Peyer's patch (tissue), 4 donors: ENCODE measurements around the gene CPD. TPM values are rescaled to one million over a fixed set of nuclear protein-coding genes. Genes with fewer than 3 reads are reported as not detected.

Experiments
- DNase-seq, 3 donors: peaks; one replicate each; pipeline ENCODE4 v3.0.0-alpha.2; 2017 to 2019
- H3K27ac ChIP-seq, 4 donors: fragments of 200-600 bp; sonication (generic); one replicate each; pipeline ENCODE4 v1.5.1; 2016 to 2019
- H3K27me3 ChIP-seq, 2 donors: fragments of 200-600 bp; sonication (generic); one replicate each; pipeline ENCODE4 v1.5.1; 2019
- H3K36me3 ChIP-seq, 3 donors: fragments of 200-600 bp; sonication (generic); one replicate each; pipeline ENCODE4 v1.5.1; 2016 to 2019
- H3K4me1 ChIP-seq, 4 donors: fragments of 200-600 bp; sonication (generic); one replicate each; pipeline ENCODE4 v1.5.1; 2016 to 2019
- H3K4me3 ChIP-seq, 4 donors: fragments of 200-600 bp; sonication (generic); 1 replicate in 3 of 4; 2 replicates in 1 of 4; pipeline ENCODE4 v1.5.1; 2016 to 2019; ENCODE audit warnings: mild to moderate bottlenecking in 1 of 4
- H3K9me3 ChIP-seq, 4 donors: fragments of 200-600 bp; sonication (generic); one replicate each; pipeline ENCODE4 v1.5.1; 2016 to 2019; ENCODE audit warnings: mild to moderate bottlenecking in 1 of 4
- POLR2A ChIP-seq, 2 donors: fragments of 450-650 bp; IDR thresholded peaks; one replicate each; pipeline ENCODE4 v1.5.1; 2017; ENCODE audit warnings: antibody characterized with exemption in 2 of 2, mild to moderate bottlenecking in 2 of 2, moderate library complexity in 2 of 2
- total RNA-seq, 4 donors: library from RNA; depleted of rRNA; stranded (reverse); fragments of >200 nt; gene quantifications; one replicate each; pipeline ENCODE4 v1.1.0, GENCODE V29; 2016
- TF ChIP-seq, protein P1 (sequence below), 6 experiments: fragments of 450-650 bp in 4 of 6; fragments of 200-600 bp in 2 of 6; sonication (generic) in 1 of 6; IDR thresholded peaks; one replicate each; pipeline ENCODE4 v1.5.1; 2017 to 2019; ENCODE audit warnings: antibody characterized with exemption in 6 of 6, mild to moderate bottlenecking in 3 of 6, moderate library complexity in 1 of 6

The CPD gene
- total RNA-seq, 4 donors from 2014 or later: 9.9 to 242 (median 143) TPM

DNA sequence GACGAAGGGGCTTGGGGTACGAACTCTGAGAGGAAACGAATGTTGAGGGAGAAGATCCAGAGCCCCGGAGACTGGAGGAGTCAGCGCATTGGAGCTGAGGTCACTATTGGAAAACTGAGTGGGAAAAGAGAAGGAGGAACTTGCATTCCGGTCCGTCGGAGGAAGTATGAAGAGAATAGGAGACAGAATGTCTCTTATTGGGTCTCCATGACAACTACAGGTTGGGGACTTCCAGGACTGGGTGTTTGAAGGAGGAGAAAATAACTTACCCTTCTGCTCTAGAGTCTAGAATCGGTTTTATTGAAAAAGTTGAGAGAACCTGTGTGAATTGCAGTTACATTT lies 99.0 kb downstream of the CPD start:
- TF ChIP-seq, protein P1, sequence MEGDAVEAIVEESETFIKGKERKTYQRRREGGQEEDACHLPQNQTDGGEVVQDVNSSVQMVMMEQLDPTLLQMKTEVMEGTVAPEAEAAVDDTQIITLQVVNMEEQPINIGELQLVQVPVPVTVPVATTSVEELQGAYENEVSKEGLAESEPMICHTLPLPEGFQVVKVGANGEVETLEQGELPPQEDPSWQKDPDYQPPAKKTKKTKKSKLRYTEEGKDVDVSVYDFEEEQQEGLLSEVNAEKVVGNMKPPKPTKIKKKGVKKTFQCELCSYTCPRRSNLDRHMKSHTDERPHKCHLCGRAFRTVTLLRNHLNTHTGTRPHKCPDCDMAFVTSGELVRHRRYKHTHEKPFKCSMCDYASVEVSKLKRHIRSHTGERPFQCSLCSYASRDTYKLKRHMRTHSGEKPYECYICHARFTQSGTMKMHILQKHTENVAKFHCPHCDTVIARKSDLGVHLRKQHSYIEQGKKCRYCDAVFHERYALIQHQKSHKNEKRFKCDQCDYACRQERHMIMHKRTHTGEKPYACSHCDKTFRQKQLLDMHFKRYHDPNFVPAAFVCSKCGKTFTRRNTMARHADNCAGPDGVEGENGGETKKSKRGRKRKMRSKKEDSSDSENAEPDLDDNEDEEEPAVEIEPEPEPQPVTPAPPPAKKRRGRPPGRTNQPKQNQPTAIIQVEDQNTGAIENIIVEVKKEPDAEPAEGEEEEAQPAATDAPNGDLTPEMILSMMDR (IDR thresholded peaks at IDR 0.05): no peak
- TF ChIP-seq POLR2A (IDR thresholded peaks at IDR 0.05): no peak
- peaks cover 0 to 11% (median 9%) of the 10 kb centered on the region in 4 donors for H3K4me1 ChIP-seq
- H3K4me3 ChIP-seq: peak overlapping the region; percentile 76 to 99 (median 93)
- H3K9me3 ChIP-seq: no peaks in the 10 kb centered on the region
- H3K27me3 ChIP-seq: no peaks in the 10 kb centered on the region
- DNase-seq: no peak
- H3K27ac ChIP-seq: peak overlapping the region; percentile 86 to 94 (median 90)
- peaks cover 0 to 35% (median 0%) of the 10 kb centered on the region in 3 donors for H3K36me3 ChIP-seq

DNA sequence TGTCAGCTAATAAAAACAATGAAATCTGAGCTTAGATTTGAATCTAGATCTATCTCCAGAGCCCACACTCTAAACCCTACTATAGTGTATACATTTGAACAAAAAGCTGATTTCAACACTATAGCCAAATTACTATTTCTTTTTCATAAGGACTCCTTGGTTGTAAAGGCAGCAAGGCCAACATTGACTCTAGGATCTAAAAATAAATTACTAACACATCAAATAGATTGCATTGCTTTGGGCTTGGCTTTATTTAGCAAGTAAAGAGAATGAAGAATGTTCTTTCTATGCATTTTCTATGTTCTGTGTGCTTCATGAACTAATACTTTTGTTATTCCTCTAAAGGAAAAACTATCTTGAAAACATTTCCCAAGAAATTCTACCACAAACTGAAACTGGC lies 103.8 kb downstream of the CPD start:
- Histone ChIP-seq H3K4me3 (no peak overlapping the region), H3K9me3 (no peaks in the 10 kb centered on the region), H3K36me3 (peaks cover 0 to 82% (median 0%) of the 10 kb centered on the region in 3 donors), H3K27me3 (no peaks in the 10 kb centered on the region), H3K27ac (no peak overlapping the region), H3K4me1 (peaks cover 0 to 11% (median 6%) of the 10 kb centered on the region in 4 donors)
- TF ChIP-seq, protein P1 (IDR thresholded peaks at IDR 0.05): no peak
- TF ChIP-seq POLR2A (IDR thresholded peaks at IDR 0.05): no peak
- no peak for DNase-seq

DNA sequence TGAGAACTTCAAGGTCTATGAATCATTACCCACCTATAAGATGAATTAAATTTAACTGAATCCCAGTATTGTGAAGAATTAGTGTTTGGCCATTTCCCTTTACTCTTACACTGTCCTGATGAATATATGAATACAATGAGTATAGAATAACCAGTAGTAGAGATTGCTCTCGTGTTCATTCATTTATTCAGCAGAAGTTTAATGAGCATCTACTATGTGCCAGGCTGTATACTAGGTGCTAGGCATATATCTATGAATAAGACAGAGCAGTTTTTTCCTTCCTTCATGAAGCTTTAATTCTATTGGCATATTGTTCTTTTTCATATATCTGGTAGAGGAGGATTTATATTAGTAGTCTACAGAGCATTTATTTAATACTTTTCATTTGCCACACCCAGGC lies 104.4 kb downstream of the CPD start:
- Histone ChIP-seq H3K9me3 (no peaks in the 10 kb centered on the region), H3K36me3 (peaks cover 0 to 88% (median 0%) of the 10 kb centered on the region in 3 donors), H3K4me3 (no peak overlapping the region), H3K4me1 (peaks cover 0 to 8% (median 5%) of the 10 kb centered on the region in 4 donors), H3K27ac (no peak overlapping the region), H3K27me3 (no peaks in the 10 kb centered on the region)
- TF ChIP-seq POLR2A (IDR thresholded peaks at IDR 0.05): no peak
- TF ChIP-seq, protein P1 (IDR thresholded peaks at IDR 0.05): no peak
- no peak for DNase-seq

DNA sequence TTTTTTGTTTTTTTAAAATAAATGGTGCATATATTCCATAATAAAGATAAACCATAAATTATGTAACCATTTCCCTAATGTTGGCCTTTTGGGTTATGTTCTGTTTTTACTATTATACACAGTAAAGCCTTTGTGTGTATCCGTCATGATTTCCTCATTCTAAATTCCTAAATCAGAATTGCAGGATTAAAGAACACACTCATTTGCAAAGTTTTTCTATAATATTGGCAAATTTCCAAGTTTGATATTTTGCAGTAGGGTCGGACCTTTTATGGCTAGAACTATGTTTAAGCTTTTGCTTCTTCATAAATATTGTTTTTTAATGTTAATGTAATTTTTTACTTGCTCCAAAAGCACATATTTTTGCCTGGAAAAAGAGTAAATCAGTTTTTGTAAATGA lies 115.1 kb downstream of the CPD start:
- no peak for DNase-seq
- Histone ChIP-seq H3K4me1 (no peaks in the 10 kb centered on the region), H3K9me3 (no peaks in the 10 kb centered on the region), H3K36me3 (peaks cover 0 to 90% (median 2%) of the 10 kb centered on the region in 3 donors), H3K27ac (no peak overlapping the region), H3K27me3 (no peaks in the 10 kb centered on the region), H3K4me3 (no peak overlapping the region)
- TF ChIP-seq, protein P1 (IDR thresholded peaks at IDR 0.05): no peak
- TF ChIP-seq POLR2A (IDR thresholded peaks at IDR 0.05): no peak

DNA sequence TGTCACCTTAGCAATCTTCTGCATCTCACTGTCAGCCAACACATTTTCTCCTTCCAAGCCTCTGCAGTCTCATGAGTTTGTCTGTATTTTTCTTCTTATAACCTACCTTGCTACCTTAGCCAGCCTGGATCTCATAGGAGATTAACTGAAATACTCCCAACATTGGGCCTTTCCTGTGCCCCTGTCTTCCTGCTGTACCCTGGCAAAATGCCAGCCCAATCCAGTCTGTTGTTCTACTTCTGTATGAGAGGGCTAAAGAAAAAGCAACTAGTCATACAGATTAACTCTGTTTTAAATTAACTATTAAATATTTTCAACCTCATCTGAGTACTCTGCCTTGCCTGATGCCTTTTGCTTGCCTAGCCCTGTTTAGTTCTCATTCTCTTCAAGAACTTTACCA lies 116.9 kb downstream of the CPD start:
- DNase-seq: no peak
- Histone ChIP-seq H3K27ac (no peak overlapping the region), H3K4me1 (no peaks in the 10 kb centered on the region), H3K36me3 (peaks cover 0 to 72% (median 0%) of the 10 kb centered on the region in 3 donors), H3K9me3 (no peaks in the 10 kb centered on the region), H3K27me3 (no peaks in the 10 kb centered on the region), H3K4me3 (no peak overlapping the region)
- TF ChIP-seq, protein P1 (IDR thresholded peaks at IDR 0.05): no peak
- TF ChIP-seq POLR2A (IDR thresholded peaks at IDR 0.05): no peak

DNA sequence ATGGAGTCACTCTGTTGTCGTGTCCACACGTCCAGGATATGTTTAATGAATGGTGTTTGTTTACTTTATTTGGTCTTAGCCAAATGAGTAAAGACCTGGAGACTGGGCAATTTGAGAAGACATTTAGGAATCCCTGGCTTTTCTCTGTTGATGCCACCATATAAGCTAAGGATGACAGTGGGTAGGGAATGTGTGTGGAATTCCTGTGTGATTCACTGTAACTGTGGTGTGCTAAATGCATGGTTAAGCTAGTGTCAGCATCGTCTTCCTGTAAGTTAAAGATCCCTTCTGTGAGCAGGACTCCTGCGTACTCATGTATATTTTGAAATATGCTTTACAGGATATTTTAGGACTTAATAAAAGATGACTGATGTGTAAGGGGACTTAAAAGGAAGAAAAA lies 124.8 kb downstream of the CPD start:
- no peaks in the 10 kb centered on the region for H3K9me3 ChIP-seq
- H3K4me1 ChIP-seq: no peaks in the 10 kb centered on the region
- H3K27me3 ChIP-seq: no peaks in the 10 kb centered on the region
- H3K27ac ChIP-seq: no peak overlapping the region
- H3K36me3 ChIP-seq: peaks cover 0 to 31% (median 0%) of the 10 kb centered on the region in 3 donors
- DNase-seq: no peak
- no peak overlapping the region for H3K4me3 ChIP-seq
- TF ChIP-seq, protein P1 (IDR thresholded peaks at IDR 0.05): no peak
- TF ChIP-seq POLR2A (IDR thresholded peaks at IDR 0.05): no peak
